Parathyroid adenoma (tissue), 2 donors: ENCODE data around the gene MEGF9.

Experiments
- H2AFZ ChIP-seq: fragments of 300-600 bp; sonication (generic); one replicate; pipeline ENCODE4 v1.7.0; 2017; ENCODE audit warnings: antibody characterized with exemption, mild to moderate bottlenecking
- H3K27ac ChIP-seq: fragments of 300-600 bp; sonication (generic); one replicate; pipeline ENCODE4 v1.7.0; 2017
- H3K27me3 ChIP-seq: fragments of 300-600 bp; sonication (generic); one replicate; pipeline ENCODE4 v1.7.0; 2017; ENCODE audit warnings: low read length; ENCODE audit not compliant: control insufficient read depth, insufficient read depth
- H3K36me3 ChIP-seq: fragments of 300-600 bp; sonication (generic); one replicate; pipeline ENCODE4 v1.7.0; 2017; ENCODE audit warnings: low read length; ENCODE audit not compliant: control insufficient read depth, insufficient read depth
- H3K4me1 ChIP-seq: fragments of 300-600 bp; sonication (generic); one replicate; pipeline ENCODE4 v1.7.0; 2017; ENCODE audit warnings: control low read depth
- H3K4me2 ChIP-seq: fragments of 300-600 bp; sonication (generic); one replicate; pipeline ENCODE4 v1.7.0; 2017; ENCODE audit warnings: low read length
- H3K4me3 ChIP-seq: fragments of 300-600 bp; sonication (generic); one replicate; pipeline ENCODE4 v1.7.0; 2017; ENCODE audit warnings: low read depth, low read length
- H3K79me2 ChIP-seq: fragments of 300-600 bp; sonication (generic); one replicate; pipeline ENCODE4 v1.7.0; 2017; ENCODE audit warnings: control low read depth
- H3K9ac ChIP-seq: fragments of 300-600 bp; sonication (generic); one replicate; pipeline ENCODE4 v1.7.0; 2017; ENCODE audit warnings: mild to moderate bottlenecking
- H3K9me3 ChIP-seq: fragments of 300-600 bp; sonication (generic); one replicate; pipeline ENCODE4 v1.7.0; 2017; ENCODE audit warnings: low read length; ENCODE audit not compliant: control insufficient read depth
- CTCF ChIP-seq: fragments of 300-600 bp; sonication (generic); IDR thresholded peaks from one replicate; pipeline ENCODE4 v1.7.0; 2017; ENCODE audit warnings: antibody characterized with exemption, mild to moderate bottlenecking
- donor health status: primary hyperparathyroidism.

The MEGF9 gene

GRCh38 chr9:120680579-120680978, 33.7 kb downstream of the MEGF9 start:
- Histone ChIP-seq H3K27ac (no peak overlapping the region), H3K36me3 (no peaks in the 10 kb centered on the region), H3K4me1 (no peaks in the 10 kb centered on the region), H3K27me3 (no peaks in the 10 kb centered on the region), H3K9ac (no peak overlapping the region), H3K79me2 (no peaks in the 10 kb centered on the region), H3K9me3 (no peaks in the 10 kb centered on the region), H3K4me3 (no peak overlapping the region), H3K4me2 (no peak overlapping the region), H2AFZ (no peak overlapping the region)
- TF ChIP-seq CTCF: no peak

GRCh38 chr9:120680161-120680560, 34.1 kb downstream of the MEGF9 start:
- no peak for TF ChIP-seq CTCF
- Histone ChIP-seq H3K4me1 (no peaks in the 10 kb centered on the region), H3K36me3 (no peaks in the 10 kb centered on the region), H3K79me2 (no peaks in the 10 kb centered on the region), H3K4me2 (no peak overlapping the region), H3K4me3 (no peak overlapping the region), H3K27ac (no peak overlapping the region), H3K9ac (no peak overlapping the region), H3K9me3 (no peaks in the 10 kb centered on the region), H3K27me3 (no peaks in the 10 kb centered on the region), H2AFZ (no peak overlapping the region)

- no peak for TF ChIP-seq CTCF
- Histone ChIP-seq H3K79me2 (no peaks in the 10 kb centered on the region), H2AFZ (no peak overlapping the region), H3K4me1 (no peaks in the 10 kb centered on the region), H3K27ac (no peak overlapping the region), H3K4me3 (no peak overlapping the region), H3K4me2 (no peak overlapping the region), H3K9me3 (no peaks in the 10 kb centered on the region), H3K36me3 (no peaks in the 10 kb centered on the region), H3K9ac (no peak overlapping the region), H3K27me3 (no peaks in the 10 kb centered on the region)
Measured at GRCh38 chr9:120677965-120678364, 36.3 kb downstream of the MEGF9 start.

- Histone ChIP-seq H3K4me2 (no peak overlapping the region), H3K79me2 (no peaks in the 10 kb centered on the region), H3K9ac (no peak overlapping the region), H3K4me1 (no peaks in the 10 kb centered on the region), H3K36me3 (no peaks in the 10 kb centered on the region), H3K27ac (no peak overlapping the region), H3K27me3 (no peaks in the 10 kb centered on the region), H2AFZ (no peak overlapping the region), H3K4me3 (no peak overlapping the region), H3K9me3 (no peaks in the 10 kb centered on the region)
- no peak for TF ChIP-seq CTCF
Measured at GRCh38 chr9:120676767-120677402, 37.4 kb downstream of the MEGF9 start.

GRCh38 chr9:120668399-120668798, 45.9 kb downstream of the MEGF9 start:
- Histone ChIP-seq H3K27ac (no peak overlapping the region), H3K4me3 (no peak overlapping the region), H3K9me3 (no peaks in the 10 kb centered on the region), H3K27me3 (no peaks in the 10 kb centered on the region), H3K4me2 (no peak overlapping the region), H3K36me3 (no peaks in the 10 kb centered on the region), H2AFZ (no peak overlapping the region), H3K9ac (no peak overlapping the region), H3K79me2 (no peaks in the 10 kb centered on the region), H3K4me1 (no peaks in the 10 kb centered on the region)
- TF ChIP-seq CTCF: no peak
